Measurements from ENCODE around the gene DLG1.

DLG1 gene

GRCh38 chr3:197174927-197175326 is 123.5 kb downstream of the DLG1 start:
- DNase-seq (ENCODE audit: low read depth, low spot score) = no peak

DNA sequence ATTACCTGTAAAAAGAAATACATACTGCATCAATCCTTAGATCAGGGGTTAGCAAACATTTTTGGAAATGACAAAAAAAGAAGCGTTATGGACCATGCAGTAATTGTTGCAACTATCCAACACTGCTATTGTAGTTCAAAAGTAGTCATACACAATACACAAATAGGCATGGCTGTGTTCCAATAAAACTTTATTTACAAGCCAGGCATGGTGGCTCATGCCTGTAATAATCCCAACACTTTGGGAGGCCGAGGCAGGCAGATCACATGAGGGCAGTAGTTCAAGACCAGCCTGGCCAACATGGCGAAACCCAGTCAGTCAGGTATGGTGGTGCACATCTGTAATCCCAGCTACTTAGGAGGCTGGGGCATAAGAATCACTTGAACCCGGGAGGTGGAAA is 124.8 kb downstream of the DLG1 start:
- no peak for DNase-seq (ENCODE audit: low read depth, low spot score)

- DNase-seq (ENCODE audit: low read depth, low spot score) = no peak
Measured at GRCh38 chr3:197171481-197172067, 126.8 kb downstream of the DLG1 start.

DNA sequence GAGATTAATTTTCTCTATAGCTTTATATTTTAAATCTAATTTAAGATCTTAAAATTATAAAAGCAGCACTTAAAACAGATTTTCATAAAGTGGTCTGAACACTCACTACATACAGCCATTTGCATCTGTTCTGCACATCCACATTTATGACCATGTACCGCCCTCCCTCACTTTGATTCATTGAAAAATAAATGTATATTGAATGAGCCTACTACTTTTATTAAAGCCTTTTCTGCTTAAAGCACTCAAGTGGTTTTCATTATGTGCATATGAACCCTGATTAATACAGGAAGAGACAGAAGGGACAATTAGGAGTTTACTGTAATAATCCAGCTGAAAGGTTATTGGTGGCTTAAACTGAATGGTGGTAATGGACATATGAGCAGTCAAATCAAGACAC is 129.4 kb downstream of the DLG1 start:
- DNase-seq (ENCODE audit: low read depth, low spot score) = no peak

DNA sequence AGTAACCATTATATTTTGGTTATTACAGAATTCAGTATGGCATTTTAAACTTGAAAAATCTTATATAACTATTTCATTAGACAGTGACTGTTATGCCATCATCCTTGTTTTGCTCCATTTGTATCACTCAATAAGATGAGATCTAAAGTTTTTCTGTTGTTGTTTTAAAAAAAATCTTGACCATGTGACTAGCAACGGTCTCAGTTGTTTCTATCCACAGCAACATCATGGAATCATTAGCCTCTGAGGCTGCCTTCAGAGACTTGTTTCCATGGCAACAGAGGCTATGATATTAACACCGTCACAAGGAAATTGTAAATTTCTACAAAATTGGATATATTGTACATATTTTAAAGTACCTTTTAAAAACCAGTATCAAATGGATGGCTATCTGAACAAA is 129.8 kb downstream of the DLG1 start:
- no peak for DNase-seq (ENCODE audit: low read depth, low spot score)

DNA sequence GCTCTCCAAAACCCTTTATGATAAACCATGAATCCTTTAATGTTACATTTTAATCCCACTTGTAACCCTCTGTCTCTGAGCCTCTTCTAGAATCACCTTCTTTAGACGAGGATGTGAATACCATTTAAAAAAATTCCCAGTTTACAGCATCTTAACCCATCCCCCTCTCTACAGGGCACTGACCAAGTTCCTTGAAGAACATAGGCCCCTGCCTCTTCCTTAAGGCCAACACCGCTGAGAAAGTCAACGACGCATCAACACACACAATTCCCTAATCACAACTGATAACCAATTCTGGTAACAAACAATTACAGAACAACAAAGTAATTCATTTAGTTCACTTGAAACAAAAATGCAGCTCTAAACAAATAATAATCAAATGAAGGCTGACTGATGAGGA is 130.3 kb downstream of the DLG1 start:
- DNase-seq (ENCODE audit: low read depth, low spot score) = no peak

DNA sequence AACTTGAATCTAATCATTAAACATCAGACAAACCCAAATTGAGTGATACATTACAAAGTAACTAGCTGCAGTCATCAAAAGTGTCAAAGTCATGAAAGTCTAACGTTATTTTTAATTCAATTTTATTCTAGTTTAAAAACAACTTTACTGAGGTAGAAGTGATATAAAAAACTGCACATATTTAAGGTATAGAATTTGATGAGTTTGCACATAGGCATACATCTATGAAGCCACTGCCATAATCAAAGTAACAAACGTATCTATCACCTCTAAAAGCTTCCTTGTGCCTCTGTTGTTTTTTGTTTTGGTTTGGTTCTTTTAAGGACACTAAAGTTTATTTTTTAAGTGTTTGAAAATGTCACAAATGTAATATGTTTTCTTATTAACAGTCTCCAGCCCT is 130.9 kb downstream of the DLG1 start:
- DNase-seq (ENCODE audit: low read depth, low spot score) = no peak

DNA sequence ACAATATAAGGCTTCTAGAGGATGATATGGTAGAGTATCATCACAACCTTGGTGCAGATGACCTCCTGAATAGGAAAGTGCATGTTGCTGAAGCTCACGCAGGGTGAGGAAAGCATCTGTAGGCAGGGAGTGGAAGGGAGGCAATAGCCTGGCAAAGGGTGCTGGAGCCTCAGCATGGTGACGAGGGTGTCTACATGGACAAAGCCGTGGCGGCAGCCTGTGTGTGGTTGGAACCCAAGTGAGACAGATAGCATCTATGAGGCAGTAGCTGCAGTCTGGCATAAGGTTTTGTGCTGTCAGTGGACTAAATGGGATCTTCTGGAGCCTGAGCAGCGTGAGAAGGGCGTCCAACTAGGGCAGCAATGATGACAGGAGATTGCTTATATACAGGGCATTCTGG is 132.5 kb downstream of the DLG1 start:
- no peak for DNase-seq (ENCODE audit: low read depth, low spot score)

DNA sequence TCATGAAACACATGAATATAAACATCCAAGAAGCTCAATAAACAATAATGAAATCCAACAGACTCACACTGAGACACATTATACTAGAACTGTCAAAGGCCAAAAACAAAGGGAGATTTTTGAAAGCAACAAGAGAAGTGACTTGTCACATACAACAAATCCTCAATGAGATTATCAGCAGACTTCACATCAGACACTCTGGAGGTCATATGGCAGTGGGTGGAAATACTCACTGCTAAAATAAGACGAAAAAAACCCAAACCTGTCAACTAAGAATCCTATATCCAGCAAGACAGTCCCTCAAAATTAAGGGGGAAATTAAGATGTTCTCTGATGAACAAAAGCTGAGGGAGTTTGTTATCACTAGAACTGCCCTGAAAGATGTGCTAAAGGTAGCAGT is 143.4 kb downstream of the DLG1 start:
- DNase-seq (ENCODE audit: low read depth, low spot score) = no peak

DNA sequence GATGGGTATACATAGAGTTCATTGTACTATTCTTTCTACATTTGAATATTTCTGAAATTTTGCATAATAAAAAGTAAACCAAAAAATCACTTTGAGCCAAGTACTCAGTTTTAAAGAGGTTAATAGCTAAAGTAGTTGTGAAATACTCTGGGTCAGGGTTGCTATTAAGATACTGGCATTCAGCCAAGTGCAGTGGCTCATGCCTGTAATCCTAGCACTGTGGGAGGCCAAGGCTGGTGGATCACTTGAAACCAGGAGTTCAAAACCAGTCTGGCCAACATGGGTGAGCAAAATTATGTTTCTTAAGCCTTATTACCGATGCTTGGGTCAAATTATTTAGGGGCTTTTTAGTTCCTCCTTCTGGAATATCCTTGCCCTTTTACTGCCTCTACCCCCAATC is 146.8 kb downstream of the DLG1 start:
- DNase-seq (ENCODE audit: low read depth, low spot score) = no peak

GRCh38 chr3:197149528-197149927 is 148.9 kb downstream of the DLG1 start:
- no peak for DNase-seq (ENCODE audit: low read depth, low spot score)

DNA sequence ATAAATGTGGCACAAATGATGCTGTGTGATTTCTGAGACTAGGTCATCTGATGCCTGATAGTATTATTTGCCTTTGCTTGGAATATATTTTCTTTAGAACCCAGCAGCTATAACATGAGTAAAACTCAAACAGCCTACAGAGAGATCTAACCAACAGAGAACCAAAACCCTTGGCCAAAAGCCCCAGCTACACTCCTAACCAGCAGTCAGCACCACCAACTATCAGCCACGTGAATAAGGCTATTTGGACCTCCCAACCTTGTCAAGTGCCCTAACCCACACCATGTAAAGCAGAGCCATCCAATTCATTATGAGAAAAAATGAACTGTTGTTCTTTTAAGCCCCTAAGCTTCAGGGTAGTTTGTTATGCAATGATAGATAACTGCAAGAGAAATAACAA is 154.2 kb downstream of the DLG1 start:
- no peak for DNase-seq (ENCODE audit: low read depth, low spot score)

DNA sequence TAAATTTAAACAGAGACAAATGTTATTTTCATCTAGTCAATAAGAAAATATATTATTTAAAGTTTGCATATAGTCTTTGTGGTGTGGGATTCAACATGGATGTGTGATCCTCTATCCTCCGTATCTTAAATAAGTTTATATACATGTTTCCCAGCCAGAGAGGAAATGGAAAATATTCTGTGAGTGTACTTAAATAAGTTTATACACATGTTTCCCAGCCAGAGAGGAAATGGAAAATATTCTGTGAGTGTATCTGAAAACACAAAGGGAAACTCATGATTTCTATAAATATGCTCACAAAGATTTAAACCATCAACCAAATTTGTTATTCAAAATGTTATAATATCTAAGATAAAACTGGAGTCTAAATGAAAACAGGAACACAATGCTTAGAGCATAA is 158.8 kb downstream of the DLG1 start:
- no peak for DNase-seq (ENCODE audit: low read depth, low spot score)

DNA sequence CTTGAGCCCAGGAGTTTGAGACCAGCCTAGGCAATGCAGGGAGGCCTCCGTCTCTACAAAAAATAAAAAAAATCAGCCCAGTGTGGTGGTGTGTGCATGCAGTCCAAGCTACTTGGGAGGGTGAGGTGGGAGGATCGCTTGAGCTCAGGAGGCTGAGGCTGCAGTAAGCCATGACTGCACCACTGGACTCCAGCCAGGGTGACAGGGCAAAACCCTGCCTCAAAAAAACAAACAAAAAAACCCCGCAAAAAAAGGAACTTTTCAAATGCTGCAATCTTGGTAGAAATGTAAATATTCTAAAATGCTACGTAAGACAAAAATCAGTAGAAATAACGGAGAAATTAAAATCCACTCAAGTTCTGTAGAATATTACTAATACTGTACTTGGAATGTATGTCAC is 160.7 kb downstream of the DLG1 start:
- DNase-seq (ENCODE audit: low read depth, low spot score) = no peak

DNA sequence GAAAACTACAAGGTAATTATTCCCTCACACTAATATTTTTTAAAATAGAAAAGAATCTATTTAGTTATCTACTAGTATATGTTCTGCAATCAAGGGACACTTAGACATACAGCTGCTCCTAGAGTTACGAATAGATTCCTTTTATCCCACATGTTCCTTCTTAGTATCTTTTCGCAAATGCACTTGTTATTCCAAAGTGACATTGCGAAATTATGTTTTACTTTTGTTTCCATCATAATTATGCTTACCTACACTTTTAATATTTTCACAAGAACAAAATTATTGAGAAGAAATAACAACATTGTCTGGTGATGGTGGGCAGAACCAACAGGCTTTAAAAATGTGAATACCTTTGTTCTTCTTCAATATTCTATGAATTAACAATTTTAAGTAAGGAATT is 161.7 kb downstream of the DLG1 start:
- DNase-seq (ENCODE audit: low read depth, low spot score) = no peak

DNA sequence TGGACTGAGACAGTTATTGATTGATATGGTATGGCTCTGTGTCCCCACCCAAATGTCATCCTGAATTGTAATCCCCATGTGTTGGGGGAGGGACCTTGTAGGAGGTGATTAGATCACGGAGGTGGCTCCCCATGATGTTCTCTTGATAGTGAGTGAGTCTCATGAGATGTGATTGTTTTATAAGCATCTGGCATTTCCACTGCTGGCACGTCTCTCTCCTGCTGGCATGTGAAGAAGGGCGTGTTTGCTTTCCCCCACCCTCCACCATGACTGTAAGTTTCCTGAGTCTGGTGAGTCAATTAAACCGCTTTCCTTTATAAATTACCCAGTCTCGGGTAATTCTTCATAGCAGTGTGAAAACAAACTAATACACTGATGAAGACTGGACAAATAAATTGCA is 163.2 kb downstream of the DLG1 start:
- no peak for DNase-seq (ENCODE audit: low read depth, low spot score)

DNA sequence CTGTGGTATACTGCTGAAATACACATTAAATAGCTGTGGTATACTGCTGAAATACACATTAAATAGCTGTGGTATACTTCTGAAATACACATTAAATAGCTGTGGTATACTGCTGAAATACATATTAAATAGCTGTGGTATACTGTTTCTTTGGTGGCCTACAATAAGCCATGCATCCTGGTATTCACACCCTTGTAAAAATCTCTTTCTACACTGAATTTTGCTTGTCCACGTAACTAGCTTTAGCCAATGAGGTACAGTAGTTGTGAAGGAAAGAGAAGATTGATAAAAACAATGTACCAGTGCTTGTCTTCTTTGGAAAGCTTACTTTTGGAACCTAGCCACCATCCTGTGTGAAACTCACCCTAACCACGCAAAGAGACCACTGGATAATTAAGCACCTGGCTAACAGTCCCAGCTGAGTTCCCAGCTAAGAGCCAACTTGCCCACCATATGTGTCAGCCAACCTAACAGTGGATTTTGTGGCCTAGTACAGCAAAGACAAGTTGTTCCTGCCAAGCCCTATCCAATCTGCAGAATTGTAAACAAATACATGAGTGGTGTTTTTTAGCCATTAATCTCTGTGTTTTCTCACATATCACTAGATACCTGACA is 165.4 kb downstream of the DLG1 start:
- no peak for DNase-seq (ENCODE audit: low read depth, low spot score)

DNA sequence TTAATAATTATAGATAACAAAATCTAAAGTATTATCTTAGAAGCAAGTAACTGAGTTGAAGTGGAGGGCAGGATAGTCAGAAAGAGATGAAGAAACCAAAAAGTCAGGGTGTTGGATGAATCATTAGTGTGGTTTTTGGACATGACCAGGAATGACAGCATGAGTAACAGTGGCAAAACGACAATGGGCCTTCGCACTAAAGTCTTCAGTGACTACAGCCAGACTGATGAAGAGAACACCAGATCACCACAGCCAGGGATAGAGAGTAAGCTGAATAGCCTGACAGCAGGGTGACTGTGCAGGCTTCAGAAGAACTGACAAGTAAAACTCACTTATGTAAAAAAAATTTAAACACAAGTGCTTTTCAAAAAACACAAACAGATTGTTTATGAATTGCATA is 172.8 kb downstream of the DLG1 start:
- no peak for DNase-seq (ENCODE audit: low read depth, low spot score)

DNA sequence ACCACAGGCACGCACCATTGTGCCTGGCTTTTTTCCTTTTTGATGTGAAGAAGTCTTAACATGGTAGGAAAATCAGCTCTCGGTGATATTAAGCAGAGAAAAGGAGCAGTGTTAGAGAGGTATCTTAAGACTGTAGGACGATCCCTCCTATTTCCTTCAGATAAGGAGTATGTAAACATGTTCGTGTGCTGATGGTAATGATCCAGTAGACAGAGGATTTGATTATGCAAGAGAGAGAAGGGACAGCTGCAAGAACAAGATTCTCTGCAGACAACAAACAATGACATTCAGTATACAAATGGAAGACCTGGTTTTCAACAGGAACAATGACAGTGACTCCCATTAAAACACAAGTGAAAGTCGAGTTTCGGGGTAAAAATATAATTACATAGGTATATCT is 173.7 kb downstream of the DLG1 start:
- DNase-seq (ENCODE audit: low read depth, low spot score) = no peak

DNA sequence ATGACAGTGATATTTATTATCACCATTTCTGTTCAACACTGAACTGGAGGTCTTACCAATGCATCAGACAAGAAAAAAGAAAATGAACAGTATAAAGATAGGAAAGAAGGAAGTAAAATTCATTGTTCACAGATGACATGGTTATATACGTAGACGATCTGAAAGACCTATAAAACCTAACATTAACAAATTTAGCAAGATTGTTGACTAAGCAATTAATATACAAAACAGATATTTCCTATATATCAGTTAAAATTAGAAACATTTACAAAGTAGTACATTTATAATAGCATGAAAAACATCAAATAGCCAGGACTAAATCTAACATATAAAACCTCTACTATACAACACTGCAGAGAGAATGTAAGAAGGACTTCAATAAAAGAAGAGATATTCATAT is 176.0 kb downstream of the DLG1 start:
- no peak for DNase-seq (ENCODE audit: low read depth, low spot score)

GRCh38 chr3:197117114-197117513 is 181.3 kb downstream of the DLG1 start:
- no peak for DNase-seq (ENCODE audit: low read depth, low spot score)

- no peak for DNase-seq (ENCODE audit: low read depth, low spot score)
Measured at GRCh38 chr3:197114007-197114406, 184.4 kb downstream of the DLG1 start.

DNA sequence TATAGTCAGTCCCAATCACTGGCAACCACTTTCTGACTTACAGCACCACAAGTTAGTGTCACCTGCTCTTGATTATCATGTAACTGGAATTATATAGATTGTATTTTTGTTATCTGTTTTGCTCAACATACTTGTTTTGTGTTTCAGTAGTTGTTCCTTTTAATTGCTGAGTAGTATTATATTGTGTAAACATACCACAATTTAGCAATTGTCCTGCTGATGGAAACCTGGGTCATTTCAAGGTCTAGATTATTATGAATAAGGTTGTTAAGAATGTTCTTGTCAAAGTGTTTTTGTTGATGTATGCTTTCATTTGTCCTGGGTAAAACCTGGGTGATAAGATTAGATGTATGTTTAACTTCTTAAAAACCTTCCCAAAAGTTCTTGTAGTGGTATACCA is 186.7 kb downstream of the DLG1 start:
- no peak for DNase-seq (ENCODE audit: low read depth, low spot score)

GRCh38 chr3:197105786-197106185 is 192.6 kb downstream of the DLG1 start:
- DNase-seq (ENCODE audit: low read depth, low spot score) = no peak
